HEK293T (cell line): ENCODE measurements around the gene ASXL1.

Experiments used
- CTCF ChIA-PET: fragments of 350-600 bp; formaldehyde crosslinking; extraction: SDS; loops from one replicate; lab custom pipeline; 2021; ENCODE audit warnings: antibody characterized with exemption, inconsistent platforms; lab: Yijun Ruan, JAX
- POLR2A ChIA-PET: fragments of 350-600 bp; formaldehyde crosslinking; extraction: SDS; loops from one replicate; lab custom pipeline; 2020; ENCODE audit warnings: antibody characterized with exemption, inconsistent platforms; lab: Yijun Ruan, JAX
- DNase-seq: peaks from one replicate; pipeline ENCODE4 v3.0.0; 2012; ENCODE audit warnings: mixed read lengths; ENCODE audit errors: extremely low spot score
- ARNT ChIP-seq: fragments of 450-650 bp; IDR thresholded peaks from 2 replicates; pipeline ENCODE4 v1.6.1; 2017; ENCODE audit warnings: mild to moderate bottlenecking
- BHLHE40 ChIP-seq: fragments of 450-650 bp; IDR thresholded peaks from 2 replicates; pipeline ENCODE4 v1.6.1; 2016; ENCODE audit warnings: mild to moderate bottlenecking, moderate library complexity, borderline replicate concordance
- CTBP1 ChIP-seq: fragments of 450-650 bp; IDR thresholded peaks from 2 replicates; pipeline ENCODE4 v1.6.1; 2016; ENCODE audit warnings: borderline replicate concordance
- ELF4 ChIP-seq: fragments of 450-650 bp; IDR thresholded peaks from 2 replicates; pipeline ENCODE4 v1.6.1; 2017; ENCODE audit warnings: antibody characterized with exemption
- FOXA1 ChIP-seq: fragments of 450-650 bp; IDR thresholded peaks from 2 replicates; pipeline ENCODE4 v1.6.1; 2016; ENCODE audit warnings: mild to moderate bottlenecking
- FOXK2 ChIP-seq: fragments of 450-650 bp; IDR thresholded peaks from 2 replicates; pipeline ENCODE4 v1.6.1; 2016; ENCODE audit warnings: mild to moderate bottlenecking
- FOXM1 ChIP-seq: fragments of 450-650 bp; IDR thresholded peaks from 2 replicates; pipeline ENCODE4 v1.6.1; 2017; ENCODE audit warnings: mild to moderate bottlenecking, borderline replicate concordance
- HDGF ChIP-seq: fragments of 450-650 bp; IDR thresholded peaks from 2 replicates; pipeline ENCODE4 v1.6.1; 2017; ENCODE audit warnings: antibody characterized with exemption, borderline replicate concordance
- L3MBTL2 ChIP-seq: fragments of 450-650 bp; conservative IDR thresholded peaks from 2 replicates; pipeline ENCODE4 v1.6.1; 2016; ENCODE audit warnings: mild to moderate bottlenecking
- LEF1 ChIP-seq: fragments of 450-650 bp; IDR thresholded peaks from 2 replicates; pipeline ENCODE4 v1.6.1; 2017; ENCODE audit warnings: mild to moderate bottlenecking, borderline replicate concordance
- NFRKB ChIP-seq: fragments of 450-650 bp; IDR thresholded peaks from 2 replicates; pipeline ENCODE4 v1.6.1; 2016; ENCODE audit warnings: mild to moderate bottlenecking, moderate library complexity
- PKNOX1 ChIP-seq: fragments of 450-650 bp; IDR thresholded peaks from 2 replicates; pipeline ENCODE4 v1.6.1; 2016
- SP1 ChIP-seq: fragments of 450-650 bp; IDR thresholded peaks from 2 replicates; pipeline ENCODE4 v1.6.1; 2017
- SUZ12 ChIP-seq: fragments of 450-650 bp; IDR thresholded peaks from 2 replicates; pipeline ENCODE4 v1.6.1; 2016; ENCODE audit warnings: mild to moderate bottlenecking
- TARDBP ChIP-seq: fragments of 450-650 bp; IDR thresholded peaks from 2 replicates; pipeline ENCODE4 v1.6.1; 2016
- ZNF384 ChIP-seq: fragments of 450-650 bp; IDR thresholded peaks from 2 replicates; pipeline ENCODE4 v1.6.1; 2016

Gene ASXL1

GRCh38 chr20:32442630-32443373 lies 84.7 kb downstream of the ASXL1 start:
- ChIA-PET CTCF (no interaction called here), POLR2A (interaction anchor here (0.7 kb wide), 1 partner anchor 23 kb away, joined by 3 read pairs; no protein-coding TSS in a partner anchor)
- no peak for DNase-seq
- TF ChIP-seq FOXA1, result no peak
- TF ChIP-seq ELF4, result no peak
- no peak for TF ChIP-seq SP1

GRCh38 chr20:32443386-32443974 lies 85.3 kb downstream of the ASXL1 start:
- ChIA-PET POLR2A (interaction anchor here (0.7 kb wide), 1 partner anchor 24 kb away, joined by 3 read pairs; no protein-coding TSS in a partner anchor), CTCF (interaction anchor here (0.6 kb wide), 1 partner anchor 213 kb away, joined by 5 read pairs; no protein-coding TSS in a partner anchor)
- TF ChIP-seq ZNF384 (no peak), NFRKB (no peak), LEF1 (no peak), SP1 (no peak), L3MBTL2 (no peak), SUZ12 (no peak), ELF4 (no peak), FOXA1 (no peak), PKNOX1 (no peak), BHLHE40 (no peak), TARDBP (no peak), ARNT (no peak), FOXK2 (no peak), HDGF (no peak), CTBP1 (no peak), FOXM1 (no peak)
- DNase-seq, result no peak

DNA sequence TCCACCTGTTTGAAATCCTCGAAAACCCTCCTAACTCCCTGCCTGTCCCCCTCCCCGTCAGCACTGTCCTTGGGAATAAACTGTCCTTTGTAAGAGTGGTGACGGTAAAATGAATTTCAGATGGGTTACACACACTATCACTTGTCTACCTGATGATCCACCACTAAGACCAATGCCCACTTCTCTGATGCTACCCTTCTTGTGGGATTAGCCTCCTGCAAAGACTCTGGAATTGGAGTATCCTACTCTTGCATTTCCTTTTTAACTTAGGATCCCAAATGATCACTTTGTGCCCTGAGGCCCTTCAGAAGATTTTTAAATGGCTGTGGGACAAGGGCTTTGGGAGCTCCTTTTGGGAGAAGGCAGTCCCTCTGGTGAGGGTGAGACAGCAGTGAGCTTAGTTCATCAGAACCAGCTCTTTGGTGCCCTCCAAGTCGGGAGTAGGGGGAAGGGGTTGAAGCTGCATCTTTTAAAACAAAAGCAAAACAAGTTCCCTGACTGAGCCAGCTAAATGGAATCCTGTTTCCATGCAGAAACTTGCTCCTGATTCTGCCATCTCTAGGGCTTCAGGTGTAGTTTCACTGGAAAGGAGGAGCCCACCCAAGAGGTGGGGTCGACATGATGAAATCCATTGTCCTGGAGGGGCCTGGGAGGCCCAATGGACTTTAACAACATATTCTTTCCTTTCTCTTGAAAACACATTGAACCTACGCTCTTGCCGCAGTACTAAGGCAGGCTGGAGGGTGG lies 86.5 kb downstream of the ASXL1 start:
- no peak for DNase-seq
- CTCF ChIA-PET, result interaction anchor here (0.6 kb wide), 1 partner anchor 212 kb away, joined by 5 read pairs; no protein-coding TSS in a partner anchor
- TF ChIP-seq PKNOX1, result no peak
- TF ChIP-seq NFRKB, result no peak
- TF ChIP-seq FOXA1, result no peak
- no peak for TF ChIP-seq TARDBP
- TF ChIP-seq CTBP1, result no peak
- no peak for TF ChIP-seq SP1
- no peak for TF ChIP-seq BHLHE40
- no peak for TF ChIP-seq ZNF384
- no peak for TF ChIP-seq SUZ12
- TF ChIP-seq HDGF, result no peak
- TF ChIP-seq ELF4, result no peak
- POLR2A ChIA-PET, result no interaction called here

DNA sequence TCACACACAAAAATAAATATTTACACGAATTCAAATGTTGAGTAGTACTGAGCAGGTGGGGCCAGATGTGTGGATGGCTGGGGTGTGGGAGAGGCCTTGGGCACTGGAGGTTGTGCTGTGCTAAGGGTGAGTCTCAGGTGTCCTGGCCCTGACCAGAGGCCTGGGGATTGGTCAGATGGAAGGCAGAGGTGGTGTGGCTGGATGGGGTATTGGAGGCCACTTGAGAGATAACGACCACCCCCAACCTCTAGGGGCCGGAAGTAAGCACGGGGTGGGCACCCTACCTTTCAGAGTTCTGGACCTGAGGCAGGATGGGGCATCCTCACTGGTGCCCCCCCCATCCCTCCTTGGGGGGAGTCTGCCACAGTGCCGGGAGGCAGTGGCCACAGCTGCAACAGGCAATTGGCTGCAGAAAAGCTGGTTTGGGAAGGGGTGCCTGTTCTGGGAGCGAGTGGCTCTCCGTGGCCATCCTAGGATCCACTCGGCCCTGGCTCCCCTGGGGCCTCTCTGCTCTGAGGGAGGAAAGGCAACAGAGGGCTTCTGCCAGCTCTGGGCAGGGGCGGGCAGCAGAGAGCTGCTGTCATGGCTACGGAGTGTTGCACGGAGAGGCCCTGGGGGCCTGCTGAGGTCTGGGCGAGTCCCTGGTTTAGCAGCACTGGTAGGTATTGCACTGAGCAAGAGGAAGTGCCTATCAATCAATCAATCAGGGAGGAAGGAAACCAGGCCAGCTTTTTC lies 87.6 kb downstream of the ASXL1 start:
- TF ChIP-seq NFRKB (no peak), PKNOX1 (no peak), ZNF384 (no peak), HDGF (no peak), BHLHE40 (no peak), ARNT (no peak)
- ChIA-PET CTCF (interaction anchor here (0.5 to 1.1 kb wide), 2 partner anchors 12 to 348 kb away, joined by 3 read pairs; no protein-coding TSS in a partner anchor), POLR2A (no interaction called here)
- DNase-seq, result no peak

GRCh38 chr20:32446301-32447100 lies 88.4 kb downstream of the ASXL1 start:
- ChIA-PET POLR2A (no interaction called here), CTCF (interaction anchor here (0.5 to 1.1 kb wide), 2 partner anchors 11 to 347 kb away, joined by 3 read pairs; no protein-coding TSS in a partner anchor)
- no peak for DNase-seq
- no peak for TF ChIP-seq ZNF384
- TF ChIP-seq FOXM1, result no peak
- TF ChIP-seq HDGF, result no peak
- no peak for TF ChIP-seq BHLHE40
- no peak for TF ChIP-seq ARNT
